HG03457 (cell line): ENCODE measurements around the gene EEF1AKMT1.
"Not testable (repeated sequence)": the region's sequence is repeated elsewhere in the genome, so short reads cannot be mapped to it uniquely, and the experiment has no call there.

ENCODE experiments used
- ATAC-seq: cut with Tn5 transposase; IDR thresholded peaks from one replicate; pipeline ENCODE4 v1.9.1; 2021; ENCODE audit warnings: moderate number of reproducible peaks; ENCODE audit not compliant: unreplicated experiment

Gene EEF1AKMT1

GRCh38 chr13:20778311-20778710 is 4.5 kb upstream of the EEF1AKMT1 start:
- ATAC-seq = no peak

- ATAC-seq = no peak
Observed at GRCh38 chr13:20776751-20777150, 3.0 kb upstream of the EEF1AKMT1 start.

- no peak for ATAC-seq
Observed at GRCh38 chr13:20775961-20776360, 2.2 kb upstream of the EEF1AKMT1 start.

- ATAC-seq = no peak
Observed at GRCh38 chr13:20774746-20775145, 985 bp upstream of the EEF1AKMT1 start.

GRCh38 chr13:20772401-20773131 is 1.2 kb downstream of the EEF1AKMT1 start:
- ATAC-seq = no peak

GRCh38 chr13:20769834-20770233 is 3.9 kb downstream of the EEF1AKMT1 start:
- ATAC-seq = no peak

GRCh38 chr13:20769091-20769490 is 4.7 kb downstream of the EEF1AKMT1 start:
- ATAC-seq = no peak

GRCh38 chr13:20767309-20767943 is 6.3 kb downstream of the EEF1AKMT1 start:
- ATAC-seq = no peak

- no peak for ATAC-seq
Observed at GRCh38 chr13:20760872-20761271, 12.9 kb downstream of the EEF1AKMT1 start.

- no peak for ATAC-seq
Observed at GRCh38 chr13:20754009-20754408, 19.8 kb downstream of the EEF1AKMT1 start.

GRCh38 chr13:20749377-20749776 is 24.4 kb downstream of the EEF1AKMT1 start:
- ATAC-seq = no peak

- not testable (repeated sequence) for ATAC-seq
Observed at GRCh38 chr13:20743830-20744404, 29.8 kb downstream of the EEF1AKMT1 start.

- ATAC-seq = no peak
Observed at GRCh38 chr13:20740021-20740420, 33.7 kb downstream of the EEF1AKMT1 start.

GRCh38 chr13:20738616-20739015 is 35.1 kb downstream of the EEF1AKMT1 start:
- ATAC-seq = no peak

GRCh38 chr13:20729633-20730585 is 43.9 kb downstream of the EEF1AKMT1 start:
- ATAC-seq = no peak

GRCh38 chr13:20728579-20729311 is 45.0 kb downstream of the EEF1AKMT1 start:
- no peak for ATAC-seq

GRCh38 chr13:20727856-20728255 is 45.9 kb downstream of the EEF1AKMT1 start:
- no peak for ATAC-seq

GRCh38 chr13:20721454-20722357 is 52.1 kb downstream of the EEF1AKMT1 start:
- no peak for ATAC-seq

- no peak for ATAC-seq
Observed at GRCh38 chr13:20721058-20721453, 52.7 kb downstream of the EEF1AKMT1 start.
